DMS53 treated with DMSO at 0.1 percent for 48 hours (cell line): ENCODE results near the gene BRAT1.
A peak's percentile ranks its signal among the peaks of the same experiment; 100 is the strongest.

Source experiments
- DNase-seq: peaks from one replicate; lab custom pipeline; 2025; ENCODE audit not compliant: unreplicated experiment; lab: John Stamatoyannopoulos, UW

The BRAT1 gene

DNA sequence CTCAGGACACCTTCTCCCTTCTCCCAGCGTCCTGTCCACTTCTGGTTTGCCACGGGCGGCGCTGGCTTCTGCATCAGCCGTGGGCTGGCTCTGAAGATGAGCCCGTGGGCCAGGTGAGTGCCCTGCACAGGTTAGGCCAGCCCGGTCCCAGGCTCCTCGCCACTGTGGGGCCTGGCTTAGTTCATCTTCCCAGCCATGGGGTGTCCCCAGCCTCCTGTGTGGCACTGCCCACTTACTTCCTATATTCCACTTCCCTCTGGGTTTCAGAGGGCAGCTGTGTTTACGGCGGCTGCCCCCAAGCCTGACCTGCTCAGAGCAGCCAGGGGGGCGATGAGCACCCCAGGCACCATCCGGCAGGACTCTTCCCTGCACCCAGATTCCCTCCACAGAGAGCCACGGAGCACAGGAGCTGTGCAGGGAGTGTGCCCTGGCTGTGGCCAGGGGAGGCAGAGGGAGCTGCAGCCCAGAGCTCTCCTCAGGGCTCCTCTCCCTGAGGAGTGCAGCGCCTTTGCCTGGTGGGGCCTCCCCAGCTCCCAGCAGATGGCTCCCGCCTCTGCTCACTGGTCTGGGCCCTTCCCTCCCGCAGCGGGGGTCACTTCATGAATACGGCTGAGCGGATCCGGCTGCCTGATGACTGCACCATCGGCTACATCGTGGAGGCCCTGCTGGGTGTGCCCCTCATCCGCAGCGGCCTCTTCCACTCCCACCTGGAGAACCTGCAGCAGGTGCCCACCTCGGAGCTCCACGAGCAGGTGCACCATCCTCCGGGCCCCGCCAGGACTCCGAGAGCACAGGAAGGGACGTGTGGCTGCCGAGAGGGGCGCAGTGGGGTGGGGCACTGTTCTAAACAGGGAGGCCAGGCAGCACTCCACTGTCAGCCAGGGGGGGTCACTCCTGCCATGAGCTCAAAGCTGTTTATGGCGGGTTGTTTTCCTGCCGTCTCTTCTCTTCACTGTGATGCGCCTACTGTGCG lies 29.4 kb downstream of the BRAT1 start:
- no peak for DNase-seq

GRCh38 chr7:2524808-2525657 lies 30.3 kb downstream of the BRAT1 start:
- no peak for DNase-seq

- DNase-seq = peak; percentile 95
Measured at GRCh38 chr7:2523941-2524807, 31.1 kb downstream of the BRAT1 start.

- no peak for DNase-seq
Measured at GRCh38 chr7:2523461-2523936, 31.8 kb downstream of the BRAT1 start.

GRCh38 chr7:2522780-2523433 lies 32.4 kb downstream of the BRAT1 start:
- DNase-seq = no peak

DNA sequence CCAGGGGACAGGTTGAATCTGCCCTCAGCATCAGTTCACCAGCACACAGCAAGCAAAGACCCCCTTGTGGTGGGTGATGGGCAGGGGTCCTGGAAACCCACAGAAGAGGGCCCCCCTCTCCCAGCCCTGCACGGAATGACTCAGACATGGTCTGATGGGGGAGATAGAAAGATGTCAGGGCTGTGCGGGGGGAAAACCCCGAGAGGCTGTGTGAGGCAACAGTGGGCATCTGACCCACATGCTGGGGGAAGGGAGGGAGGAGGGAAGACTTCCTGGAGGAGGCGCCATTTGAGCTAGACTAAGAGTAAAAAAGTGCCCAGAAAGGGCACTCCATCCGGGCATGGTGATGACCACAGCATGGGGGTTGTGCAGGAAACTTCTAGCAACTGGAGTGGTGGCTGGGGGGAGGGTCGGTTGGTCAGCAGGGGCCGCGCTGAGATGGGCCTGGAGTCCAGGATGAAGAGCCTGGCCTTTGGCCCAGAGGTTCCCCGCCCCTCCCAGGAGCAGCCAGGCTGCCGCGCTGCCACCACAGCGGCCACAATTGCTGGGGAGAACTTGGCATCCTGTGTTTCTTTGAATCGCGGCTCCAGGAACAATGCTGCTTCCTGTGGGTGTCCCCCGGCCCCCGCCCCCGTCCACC lies 33.3 kb downstream of the BRAT1 start:
- no peak for DNase-seq

DNA sequence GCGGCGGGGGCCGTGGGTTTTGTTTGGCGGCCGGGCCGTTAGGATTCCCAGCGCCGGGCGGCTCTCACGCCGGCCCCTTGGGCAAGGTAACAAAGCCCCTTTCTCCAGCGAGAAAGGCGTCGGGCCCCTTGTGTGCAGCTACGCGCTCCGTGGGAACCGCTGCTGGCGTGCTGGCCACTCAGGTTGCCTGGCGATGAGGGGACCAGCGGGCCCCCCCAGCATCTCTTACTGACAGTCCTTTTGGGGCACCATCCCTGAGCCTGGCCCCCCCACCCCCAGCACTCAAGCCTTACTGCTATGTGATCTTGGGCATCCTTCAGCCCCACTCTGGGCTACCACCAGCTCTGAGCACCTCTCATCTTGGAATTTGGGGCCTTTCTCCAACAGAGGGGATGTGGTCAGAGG lies 34.0 kb downstream of the BRAT1 start:
- no peak for DNase-seq

DNA sequence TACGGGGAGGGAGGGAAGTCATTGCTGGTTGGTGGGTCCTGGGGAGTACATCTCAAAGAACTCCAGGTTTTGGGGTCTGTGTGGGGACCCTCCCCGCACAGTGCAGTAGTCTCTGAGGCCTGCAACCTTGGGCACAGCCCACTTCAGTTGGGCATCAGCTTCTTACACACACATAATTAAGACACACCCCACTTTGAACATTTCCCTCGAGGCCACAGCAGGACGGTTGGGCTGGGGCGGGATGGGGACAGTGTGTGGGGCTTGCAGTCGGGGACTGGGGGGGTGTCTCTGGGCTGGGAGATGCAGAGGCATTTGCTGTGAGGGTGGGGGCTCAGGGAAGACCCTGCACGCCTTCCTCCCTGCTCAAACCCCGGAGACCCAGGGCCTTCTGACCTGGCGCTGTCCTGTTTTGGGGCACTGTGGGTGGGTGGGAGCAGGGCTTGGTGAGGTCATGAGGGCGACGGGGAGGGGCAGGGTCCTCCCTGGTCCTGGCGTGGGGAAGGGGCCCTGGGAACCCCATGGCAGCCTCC lies 34.5 kb downstream of the BRAT1 start:
- no peak for DNase-seq

- DNase-seq = no peak
Measured at GRCh38 chr7:2520131-2520760, 35.1 kb downstream of the BRAT1 start.

GRCh38 chr7:2519119-2519930 lies 36.0 kb downstream of the BRAT1 start, which contains the start of gene LFNG:
TSS of gene LFNG (plus strand) at chr7:2519774. CDS start at chr7:2519862, 88 bp downstream.
- no peak for DNase-seq

DNA sequence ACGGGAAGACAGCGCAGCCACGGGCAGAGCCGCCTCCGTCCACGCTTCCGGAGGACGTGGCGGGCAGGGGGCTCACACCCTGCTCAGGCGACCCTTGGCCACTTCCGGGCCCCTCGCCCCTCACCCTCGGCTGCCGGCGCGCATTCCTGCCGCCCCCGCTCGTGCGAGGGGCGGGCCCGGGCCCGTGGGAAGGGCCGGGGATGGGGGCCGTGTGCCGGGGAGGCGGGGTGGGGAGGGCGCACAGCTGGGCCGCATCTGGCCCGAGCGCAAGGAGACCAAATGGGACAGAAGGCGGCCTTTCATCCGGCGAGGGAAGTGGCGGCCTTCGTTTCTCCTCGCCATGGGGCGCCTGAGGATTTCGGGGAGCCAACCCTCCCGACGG lies 36.6 kb downstream of the BRAT1 start:
- no peak for DNase-seq

GRCh38 chr7:2517678-2518507 lies 37.4 kb downstream of the BRAT1 start:
- DNase-seq = no peak

- no peak for DNase-seq
Measured at GRCh38 chr7:2517026-2517425, 38.3 kb downstream of the BRAT1 start.

GRCh38 chr7:2516194-2516555 lies 39.1 kb downstream of the BRAT1 start:
- DNase-seq = no peak

DNA sequence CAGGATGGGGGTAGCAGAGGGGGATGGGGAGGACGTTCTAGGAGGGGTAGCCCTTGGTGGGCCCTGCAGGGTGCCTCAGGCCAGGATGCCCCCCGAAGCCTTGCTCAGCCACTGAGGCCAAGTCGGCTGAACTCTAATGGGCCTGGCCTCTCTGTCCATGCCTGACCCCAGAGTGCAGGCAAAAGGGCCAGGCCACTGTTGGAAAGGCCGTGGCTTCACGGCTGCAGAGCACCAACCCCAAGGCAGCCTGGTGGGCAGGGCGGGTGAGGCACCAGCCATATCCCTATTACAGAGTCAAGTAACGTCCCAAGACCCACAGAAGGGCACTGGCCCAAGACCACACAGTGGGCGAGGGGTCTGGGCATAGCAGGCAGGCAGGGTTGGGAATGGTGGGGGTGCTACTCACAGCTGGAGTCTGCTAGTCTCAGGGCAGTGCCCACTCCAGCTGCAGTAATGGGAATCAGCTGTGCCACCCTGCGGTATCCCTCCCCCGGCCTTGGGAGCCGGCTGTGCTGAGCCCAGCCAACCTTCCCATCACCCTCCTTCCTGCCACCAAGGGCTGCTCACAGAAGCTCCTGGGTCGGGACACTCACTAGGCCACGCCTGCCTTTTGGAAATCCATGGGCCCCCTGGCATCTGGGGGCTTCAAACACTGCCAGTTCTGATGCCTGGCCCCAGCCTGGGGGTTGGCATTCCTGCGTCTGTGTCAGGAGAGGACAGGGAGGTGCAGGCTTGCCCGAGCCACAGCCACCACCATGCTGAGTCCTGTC lies 39.7 kb downstream of the BRAT1 start:
- DNase-seq = no peak
